Nucleus accumbens (tissue), 56 donors: Measurements from ENCODE around the gene RNF31.
A peak's percentile ranks its signal among the peaks of the same experiment; 100 is the strongest.

Experiments used
- DNase-seq, 56 donors: peaks; one replicate each; lab custom pipeline; 2025; lab: John Stamatoyannopoulos, UW

Gene RNF31

DNA sequence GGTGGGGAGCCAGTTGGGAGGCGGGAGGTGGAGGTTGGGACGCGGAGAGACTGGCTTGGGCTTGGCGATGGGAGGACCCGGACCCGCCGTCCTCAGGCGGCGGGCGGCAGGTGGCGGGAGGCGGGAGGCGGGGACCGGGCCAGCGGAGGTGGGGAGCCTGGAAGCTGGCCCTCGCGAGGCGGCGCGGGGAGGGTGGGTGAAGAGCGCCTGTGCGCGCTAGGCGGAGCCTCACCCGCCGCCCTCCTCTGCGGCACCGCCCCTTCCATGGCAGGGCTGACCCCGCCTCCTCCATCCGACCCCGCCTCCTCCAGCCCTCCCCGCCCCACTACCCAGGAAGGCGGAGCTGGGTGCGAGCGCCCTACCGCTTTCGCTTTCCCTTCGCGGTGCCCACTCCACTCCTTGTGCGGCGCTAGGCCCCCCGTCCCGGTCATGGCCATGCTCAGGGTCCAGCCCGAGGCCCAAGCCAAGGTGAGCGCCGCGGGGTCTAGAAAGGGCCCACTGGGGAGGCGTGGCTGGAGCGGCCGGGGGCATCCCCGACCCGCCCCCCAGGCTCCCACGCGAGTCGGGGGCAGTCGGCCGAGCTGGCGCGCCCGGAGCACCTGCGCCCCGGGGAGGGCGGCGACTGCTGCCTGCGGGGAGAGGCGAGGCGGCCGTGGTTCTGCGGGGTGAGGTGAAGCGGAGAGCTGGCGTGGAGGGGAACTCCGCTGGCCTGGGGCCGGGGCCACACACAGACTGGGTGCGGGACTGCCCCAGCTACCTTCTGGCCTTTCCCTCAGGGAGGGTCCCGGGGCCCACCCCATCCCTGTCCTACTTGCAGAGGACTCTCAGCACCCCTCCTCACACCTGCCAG lies 11.2 kb upstream of the RNF31 start, which contains the start of gene PSME1:
PSME1 (plus strand) TSS at position 361 of the 850 bp plus-strand sequence; CDS start at position 430, 69 bp downstream.
- peak; percentile 48 to 95 (median 89) for DNase-seq

DNA sequence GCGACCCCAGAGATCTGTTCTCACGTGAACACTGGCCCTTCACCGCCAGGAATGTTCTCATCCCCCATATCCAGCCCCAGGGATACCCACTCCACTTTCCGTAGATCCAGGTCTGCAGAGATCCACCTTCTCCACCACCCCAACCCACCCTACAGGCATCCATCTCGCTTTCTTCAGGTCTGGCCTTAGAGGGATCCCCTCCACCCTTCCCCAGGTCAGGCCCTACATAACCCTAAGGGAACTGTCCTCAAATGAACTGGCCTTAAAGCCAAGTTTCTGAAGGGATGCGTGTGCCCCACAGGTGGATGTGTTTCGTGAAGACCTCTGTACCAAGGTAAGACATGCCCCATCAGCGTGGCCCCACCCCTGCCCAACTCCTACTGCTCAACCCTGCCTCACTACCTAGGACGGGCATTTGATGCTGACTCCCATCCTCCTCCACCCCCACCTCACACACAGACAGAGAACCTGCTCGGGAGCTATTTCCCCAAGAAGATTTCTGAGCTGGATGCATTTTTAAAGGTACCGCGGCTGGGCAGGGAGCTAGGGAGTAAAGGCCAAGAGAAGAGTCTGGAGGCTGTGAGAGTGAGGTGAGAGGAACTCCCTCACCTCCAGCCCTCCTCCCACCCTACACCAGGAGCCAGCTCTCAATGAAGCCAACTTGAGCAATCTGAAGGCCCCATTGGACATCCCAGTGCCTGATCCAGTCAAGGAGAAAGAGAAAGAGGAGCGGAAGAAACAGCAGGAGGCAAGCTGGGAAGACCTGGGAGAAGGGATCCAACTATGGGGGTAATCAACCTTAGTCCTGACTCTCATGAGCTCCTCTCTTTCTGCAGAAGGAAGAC lies 10.4 kb upstream of the RNF31 start:
- DNase-seq: no peak

DNA sequence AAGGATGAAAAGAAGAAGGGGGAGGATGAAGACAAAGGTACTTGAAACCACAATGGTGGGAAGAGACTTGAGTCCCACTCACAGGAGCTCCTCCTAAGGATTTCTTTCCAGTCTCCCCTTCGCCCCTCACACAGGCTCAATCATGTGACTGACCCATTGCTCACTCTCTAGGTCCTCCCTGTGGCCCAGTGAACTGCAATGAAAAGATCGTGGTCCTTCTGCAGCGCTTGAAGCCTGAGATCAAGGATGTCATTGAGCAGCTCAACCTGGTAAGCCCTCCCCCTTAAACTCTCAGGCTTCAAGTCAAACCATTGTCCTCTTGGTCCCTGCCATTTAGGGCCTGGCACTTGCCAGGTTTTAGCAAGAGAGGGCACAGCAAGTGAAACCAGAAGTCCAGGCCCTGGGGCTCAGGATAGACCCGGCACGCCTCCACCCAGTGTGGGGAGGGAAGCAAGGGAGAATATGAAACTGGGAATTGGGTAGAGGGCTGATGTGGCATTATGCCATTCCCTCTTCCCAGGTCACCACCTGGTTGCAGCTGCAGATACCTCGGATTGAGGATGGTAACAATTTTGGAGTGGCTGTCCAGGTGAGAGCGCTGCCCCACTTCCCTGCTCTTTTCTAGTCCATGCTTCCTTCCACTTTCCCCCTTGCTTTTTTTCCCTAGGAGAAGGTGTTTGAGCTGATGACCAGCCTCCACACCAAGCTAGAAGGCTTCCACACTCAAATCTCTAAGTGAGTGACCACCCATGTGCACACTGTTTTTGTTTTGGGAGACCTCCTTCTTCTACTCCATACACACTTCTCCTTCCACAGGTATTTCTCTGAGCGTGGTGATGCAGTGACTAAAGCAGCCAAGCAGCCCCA lies 9.5 kb upstream of the RNF31 start:
- DNase-seq: no peak

DNA sequence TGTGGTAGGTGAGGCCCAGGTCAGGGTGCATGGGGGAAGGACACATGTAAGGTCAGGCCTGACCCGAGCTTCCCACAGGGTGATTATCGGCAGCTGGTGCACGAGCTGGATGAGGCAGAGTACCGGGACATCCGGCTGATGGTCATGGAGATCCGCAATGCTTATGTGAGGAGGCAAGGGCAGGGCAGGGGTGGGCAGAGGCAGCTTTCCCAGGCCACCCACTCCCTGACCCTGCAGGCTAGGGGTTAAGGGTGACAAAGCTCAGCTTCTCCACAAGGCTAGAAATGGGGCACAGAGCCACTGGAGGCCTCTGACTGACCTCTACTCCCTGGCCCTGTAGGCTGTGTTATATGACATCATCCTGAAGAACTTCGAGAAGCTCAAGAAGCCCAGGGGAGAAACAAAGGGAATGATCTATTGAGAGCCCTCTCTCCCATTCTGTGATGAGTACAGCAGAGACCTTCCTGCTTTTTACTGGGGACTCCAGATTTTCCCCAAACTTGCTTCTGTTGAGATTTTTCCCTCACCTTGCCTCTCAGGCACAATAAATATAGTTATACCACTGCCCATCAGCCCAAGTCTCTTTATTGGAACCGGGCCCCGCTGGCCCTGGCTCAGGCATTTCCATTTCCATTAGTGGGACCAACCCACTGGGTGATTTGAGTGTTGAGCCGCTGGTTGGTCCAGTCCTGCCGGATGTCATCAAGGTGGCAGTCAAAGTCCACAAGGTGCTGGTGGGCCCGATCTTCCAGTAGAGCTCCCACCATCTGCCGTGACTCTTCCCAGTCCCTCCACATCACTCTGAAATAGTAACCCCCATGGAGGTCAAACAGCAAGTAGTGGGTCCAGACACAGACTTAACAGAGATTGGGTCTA lies 8.7 kb upstream of the RNF31 start:
- DNase-seq: no peak

DNA sequence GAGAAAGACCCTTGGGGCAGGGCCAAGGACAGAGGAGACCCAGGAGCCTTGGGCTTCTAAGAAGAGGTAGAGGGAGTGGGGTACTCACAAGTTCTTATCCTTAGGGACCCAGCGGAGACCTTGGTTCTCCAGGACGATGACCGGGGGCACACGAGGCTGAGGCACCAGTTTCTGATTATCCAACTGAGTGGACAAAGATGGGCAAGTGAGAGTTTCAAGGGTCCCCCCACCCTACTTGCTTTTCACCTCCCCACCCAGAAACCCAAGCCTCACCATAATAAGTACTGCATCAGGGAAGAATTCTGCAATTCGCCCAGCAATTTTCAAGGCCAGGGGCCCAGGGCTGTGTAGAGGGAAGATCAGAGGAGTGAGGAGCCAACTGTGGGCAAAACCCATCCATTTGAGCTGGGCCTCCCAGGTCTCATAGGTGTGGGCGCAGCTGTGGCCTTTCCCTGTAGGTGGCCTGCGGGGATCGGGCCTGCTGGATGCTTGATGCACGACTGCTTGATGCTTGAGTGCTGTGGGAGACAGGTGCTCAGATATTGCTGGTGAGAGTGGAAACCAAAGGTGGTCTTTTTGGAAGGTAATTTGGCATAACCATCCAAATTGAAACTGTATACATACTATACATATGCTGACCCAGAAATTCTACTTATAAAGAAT lies 7.9 kb upstream of the RNF31 start:
- no peak for DNase-seq

DNA sequence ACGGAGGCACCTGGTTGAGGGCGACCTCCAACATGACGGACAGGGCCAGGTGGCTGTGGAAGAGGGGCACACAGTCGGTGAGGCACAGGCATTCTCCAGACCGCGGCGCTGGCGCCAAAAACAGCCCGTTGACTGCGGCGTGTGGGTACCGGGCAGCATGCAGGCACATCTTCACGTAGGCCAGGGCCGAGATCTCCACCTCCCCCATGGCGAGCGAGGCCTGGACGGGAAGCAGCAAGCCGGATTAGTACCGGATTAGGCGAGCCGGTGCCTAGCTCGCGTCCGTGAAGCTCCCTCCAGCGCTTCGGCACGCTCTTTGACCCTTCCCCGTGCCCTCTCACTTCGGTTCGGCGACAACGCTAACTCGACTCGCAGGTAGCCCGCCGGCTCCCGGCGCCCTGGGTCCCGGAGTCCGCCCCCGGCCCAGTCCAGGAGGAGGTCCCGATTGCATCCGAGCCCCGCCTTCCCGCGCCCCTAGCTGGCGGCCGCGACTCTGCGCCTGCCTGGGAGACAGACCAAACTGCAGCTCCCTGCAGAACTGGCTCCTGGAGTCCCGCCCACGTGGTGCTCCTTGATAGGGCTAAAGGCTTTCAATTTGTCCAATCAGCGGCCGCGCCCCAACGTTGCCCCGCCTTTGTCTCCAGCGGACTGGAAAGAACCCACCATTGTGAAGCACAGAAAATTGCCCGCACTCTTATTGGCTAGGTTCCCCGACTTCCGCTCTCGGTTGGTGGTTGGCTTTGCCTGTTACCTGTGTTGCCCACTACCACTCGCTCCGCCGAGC lies 6.0 kb upstream of the RNF31 start, which contains the start of gene EMC9:
EMC9 (minus strand) TSS at position 495 of the 784 bp plus-strand sequence; CDS start at position 208, 287 bp downstream.
- peak; percentile 90 to 100 (median 99) for DNase-seq

DNA sequence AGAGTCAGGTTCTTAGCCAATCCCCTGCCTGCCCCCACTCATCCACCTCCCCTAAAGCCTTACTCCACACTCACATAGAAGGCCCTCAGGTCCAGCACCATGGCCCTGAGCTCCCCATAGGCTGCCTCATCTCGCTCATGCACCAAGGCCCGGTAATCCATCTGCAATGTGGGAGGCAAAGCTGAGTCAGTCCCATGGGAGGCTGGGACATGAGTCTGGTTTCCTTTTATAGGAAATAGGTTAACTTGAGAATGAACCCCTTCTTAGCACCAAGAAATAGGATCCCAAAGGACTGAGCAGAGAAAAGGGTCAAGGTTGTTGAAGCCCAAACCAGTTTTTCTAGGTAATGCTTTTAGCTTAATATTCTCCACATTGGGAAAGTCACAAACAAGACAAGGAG lies 3.8 kb upstream of the RNF31 start:
- no peak for DNase-seq

DNA sequence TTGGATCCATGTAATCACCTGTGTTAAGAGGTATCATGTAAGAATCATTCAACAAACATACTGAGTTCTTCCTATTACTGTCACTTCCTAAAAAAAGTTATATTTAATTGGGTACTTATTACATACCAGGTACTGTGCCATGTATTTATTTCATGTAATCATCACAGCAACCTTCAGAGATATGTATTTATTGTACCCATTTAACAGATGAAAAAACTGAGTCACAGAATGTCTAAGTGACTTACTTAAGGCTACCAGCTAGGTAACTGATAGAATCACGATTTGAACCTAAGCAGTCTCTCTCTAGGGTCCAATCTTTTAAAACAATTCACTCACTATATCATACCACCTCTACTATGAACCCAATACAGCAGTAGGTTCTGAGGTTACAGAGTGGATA lies 2.8 kb upstream of the RNF31 start:
- no peak for DNase-seq

DNA sequence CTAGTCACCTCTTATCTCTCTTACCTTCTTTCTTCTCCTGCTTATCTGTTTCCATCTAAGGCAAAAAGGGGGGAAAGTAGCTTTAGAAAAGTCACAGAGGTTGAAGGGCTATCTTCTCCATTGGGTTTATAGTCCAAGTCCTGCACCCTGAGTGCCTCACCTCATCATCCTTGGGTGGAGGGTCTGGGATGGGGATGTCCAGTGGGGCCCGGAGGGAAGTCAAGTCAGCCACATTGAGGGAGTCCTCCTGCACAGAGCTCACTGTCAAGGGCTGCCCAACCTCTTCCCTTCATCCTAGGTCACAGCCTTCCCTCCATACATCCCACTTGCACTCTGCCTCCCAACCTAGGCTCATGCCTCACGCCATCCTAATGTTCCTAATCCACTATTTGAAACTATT lies 2.1 kb upstream of the RNF31 start:
- DNase-seq: no peak

DNA sequence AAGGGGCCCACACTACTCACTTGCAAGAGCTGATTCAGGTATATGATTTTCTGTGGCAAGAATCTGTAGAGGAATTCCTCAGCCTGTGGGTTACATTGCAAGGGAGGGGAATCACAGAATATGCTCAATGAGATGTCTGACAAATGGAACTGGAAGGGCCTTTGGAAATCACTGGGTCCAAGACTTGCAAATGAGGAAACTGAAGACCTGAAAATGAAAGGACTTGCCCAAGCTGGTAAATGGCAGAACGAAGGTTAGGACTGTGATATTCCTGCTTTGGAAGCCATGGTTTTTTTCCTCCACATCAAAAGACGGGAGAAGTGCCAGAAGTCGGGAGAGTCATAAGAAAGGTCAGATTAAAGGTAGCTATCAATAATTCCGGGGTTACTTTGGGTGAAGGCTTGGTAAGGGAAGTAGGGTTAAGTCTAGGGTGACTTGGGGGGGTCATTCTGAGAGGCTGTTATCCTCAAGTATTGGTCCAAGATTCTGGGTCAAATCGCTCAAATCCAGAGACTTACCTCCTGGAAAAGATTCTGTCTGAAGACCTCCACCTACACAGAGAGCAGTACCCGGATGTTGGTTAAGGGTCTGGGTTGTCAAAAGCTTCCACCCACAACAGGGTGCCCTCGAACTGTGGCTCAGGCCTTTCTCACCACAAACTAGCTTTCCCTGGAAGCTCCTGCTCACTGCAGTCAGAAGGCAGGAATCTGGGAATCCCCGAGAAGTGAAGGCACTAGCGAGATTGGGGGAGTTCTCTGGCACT lies 1.4 kb upstream of the RNF31 start:
- no peak for DNase-seq

DNA sequence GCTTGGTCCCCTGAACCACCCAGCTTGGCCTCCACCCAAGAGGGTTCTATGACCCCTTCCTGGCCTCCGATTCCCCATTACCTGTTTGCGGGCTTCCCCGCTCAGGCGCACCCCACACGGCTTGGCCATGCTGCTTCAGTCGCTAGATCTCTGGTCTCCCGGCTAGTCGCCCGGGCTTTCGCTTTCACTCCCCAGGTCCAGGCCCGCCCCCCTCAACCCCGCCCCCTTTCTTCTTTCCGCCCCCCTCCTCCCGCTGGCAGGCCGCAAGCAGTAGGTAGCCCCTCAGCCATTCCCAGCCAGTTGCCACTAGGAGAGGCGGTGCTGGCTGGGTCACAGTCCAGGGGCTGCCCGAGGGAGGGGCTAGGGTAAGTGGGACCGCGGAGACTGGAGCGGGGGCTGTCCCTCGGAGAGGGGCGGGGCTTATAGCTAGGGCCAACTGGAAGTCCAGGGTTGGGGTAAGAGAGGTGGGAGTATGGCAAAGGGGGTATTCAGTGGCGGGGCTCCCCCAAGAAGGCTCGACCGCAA lies 783 bp upstream of the RNF31 start, which contains the start of gene PSME2:
PSME2 (minus strand) TSS at position 158 of the 525 bp plus-strand sequence; CDS start at position 129, 29 bp downstream.
- DNase-seq: peak; percentile 48 to 91 (median 79)

DNA sequence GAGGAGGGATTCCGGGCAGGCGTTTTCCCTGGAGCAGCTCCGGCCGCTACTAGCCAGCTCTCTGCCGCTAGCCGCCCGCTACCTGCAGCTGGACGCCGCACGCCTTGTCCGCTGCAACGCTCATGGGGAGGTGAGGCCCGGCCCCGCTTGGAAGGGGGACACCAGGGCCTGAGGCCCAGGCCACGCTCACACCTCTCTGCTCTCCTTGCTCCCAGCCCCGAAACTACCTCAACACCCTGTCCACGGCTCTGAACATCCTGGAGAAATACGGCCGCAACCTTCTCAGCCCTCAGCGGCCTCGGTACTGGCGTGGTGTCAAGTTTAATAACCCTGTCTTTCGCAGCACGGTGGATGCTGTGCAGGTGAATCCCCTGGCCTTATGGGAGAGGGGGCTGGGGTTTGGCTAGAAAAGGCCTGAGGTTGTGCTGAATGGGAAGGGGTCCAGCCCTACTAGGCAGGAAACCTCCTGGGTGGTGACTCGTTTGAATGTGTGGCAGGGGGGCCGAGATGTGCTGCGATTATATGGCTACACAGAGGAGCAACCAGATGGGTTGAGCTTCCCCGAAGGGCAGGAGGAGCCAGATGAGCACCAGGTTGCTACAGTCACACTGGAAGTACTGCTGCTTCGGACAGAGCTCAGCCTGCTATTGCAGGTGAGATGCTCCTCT lies 597 bp downstream of the RNF31 start:
- peak in 1 of 56 donors; percentile 45 for DNase-seq

DNA sequence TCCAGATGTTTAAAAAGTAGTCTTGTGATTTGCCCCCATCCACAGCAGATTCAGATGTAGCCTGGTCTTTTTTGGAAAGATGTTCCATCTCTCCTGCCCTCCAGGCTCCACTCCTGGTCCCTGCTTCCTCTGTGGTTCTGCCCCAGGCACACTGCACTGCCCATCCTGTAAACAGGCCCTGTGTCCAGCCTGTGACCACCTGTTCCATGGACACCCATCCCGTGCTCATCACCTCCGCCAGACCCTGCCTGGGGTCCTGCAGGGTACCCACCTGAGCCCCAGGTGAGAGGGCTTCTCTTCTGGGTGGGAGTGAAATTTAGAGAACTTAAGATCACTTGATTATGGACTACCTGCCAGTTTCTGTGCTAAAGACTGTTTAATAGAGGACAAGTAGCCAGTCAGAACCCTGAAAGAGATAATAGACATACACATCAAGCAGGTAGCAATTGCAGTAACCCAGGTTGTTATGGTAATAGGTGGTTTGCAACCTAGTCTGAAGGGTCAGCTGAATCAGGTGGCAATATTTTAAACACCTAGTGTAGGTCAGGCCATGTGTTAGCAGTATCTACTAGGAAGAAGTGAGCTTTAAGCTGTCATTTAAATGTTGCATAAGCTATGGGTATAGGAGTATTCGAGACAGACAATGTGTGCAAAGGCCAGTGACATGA lies 2.1 kb downstream of the RNF31 start:
- DNase-seq: no peak

DNA sequence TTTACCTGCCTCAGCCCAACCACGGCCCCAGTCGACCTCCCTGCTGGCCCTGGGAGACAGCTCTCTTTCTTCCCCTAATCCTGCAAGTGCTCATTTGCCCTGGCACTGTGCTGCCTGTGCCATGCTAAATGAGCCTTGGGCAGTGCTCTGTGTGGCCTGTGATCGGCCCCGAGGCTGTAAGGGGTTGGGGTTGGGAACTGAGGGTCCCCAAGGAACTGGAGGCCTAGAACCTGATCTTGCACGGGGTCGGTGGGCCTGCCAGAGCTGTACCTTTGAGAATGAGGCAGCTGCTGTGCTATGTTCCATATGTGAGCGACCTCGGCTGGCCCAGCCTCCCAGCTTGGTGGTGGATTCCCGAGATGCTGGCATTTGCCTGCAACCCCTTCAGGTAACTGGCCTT lies 2.8 kb downstream of the RNF31 start:
- no peak for DNase-seq

DNA sequence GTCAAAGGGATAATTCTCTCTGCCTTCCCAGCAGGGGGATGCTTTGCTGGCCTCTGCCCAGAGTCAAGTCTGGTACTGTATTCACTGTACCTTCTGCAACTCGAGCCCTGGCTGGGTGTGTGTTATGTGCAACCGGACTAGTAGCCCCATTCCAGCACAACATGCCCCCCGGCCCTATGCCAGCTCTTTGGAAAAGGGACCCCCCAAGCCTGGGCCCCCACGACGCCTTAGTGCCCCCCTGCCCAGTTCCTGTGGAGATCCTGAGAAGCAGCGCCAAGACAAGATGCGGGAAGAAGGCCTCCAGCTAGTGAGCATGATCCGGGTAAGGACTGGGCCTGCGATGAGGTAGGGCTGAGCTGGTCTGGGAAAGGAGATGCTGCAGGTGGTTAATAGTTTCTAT lies 3.3 kb downstream of the RNF31 start:
- no peak for DNase-seq

DNA sequence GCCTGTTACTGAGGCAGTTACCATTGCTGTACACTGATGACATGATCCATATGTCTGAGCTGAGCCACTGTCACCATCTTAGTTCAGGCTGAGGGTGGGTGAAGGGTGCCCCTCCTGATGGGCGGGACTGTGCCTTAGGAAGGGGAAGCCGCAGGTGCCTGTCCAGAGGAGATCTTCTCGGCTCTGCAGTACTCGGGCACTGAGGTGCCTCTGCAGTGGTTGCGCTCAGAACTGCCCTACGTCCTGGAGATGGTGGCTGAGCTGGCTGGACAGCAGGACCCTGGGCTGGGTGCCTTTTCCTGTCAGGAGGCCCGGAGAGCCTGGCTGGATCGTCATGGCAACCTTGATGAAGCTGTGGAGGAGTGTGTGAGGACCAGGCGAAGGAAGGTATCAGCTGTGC lies 3.7 kb downstream of the RNF31 start:
- no peak for DNase-seq
